Upper lobe of left lung (tissue), 6 donors: ENCODE measurements around the gene LYRM4. TPM values are rescaled to one million over a fixed set of nuclear protein-coding genes. Genes with fewer than 3 reads are reported as not detected.

Experiments used
- ATAC-seq, 2 donors: fragments of 200-7000 bp; cut with Tn5 transposase; one replicate each; pipeline ENCODE4 v1.9.1; 2022; ENCODE audit warnings: mild to moderate bottlenecking in 2 of 2, moderate library complexity in 2 of 2; ENCODE audit not compliant: low FRiP score in 2 of 2
- DNase-seq, 2 donors: peaks; one replicate each; pipeline ENCODE4 v3.0.0-alpha.2; 2019 to 2020
- H3K27ac ChIP-seq, 4 donors: fragments of 200-600 bp; sonication (generic); one replicate each; pipeline ENCODE4 v1.5.1; 2016 to 2019
- H3K27me3 ChIP-seq, 4 donors: fragments of 200-600 bp; sonication (generic); one replicate each; pipeline ENCODE4 v1.5.1; 2017 to 2019
- H3K36me3 ChIP-seq, 4 donors: fragments of 200-600 bp; sonication (generic); one replicate each; pipeline ENCODE4 v1.5.1; 2016 to 2019
- H3K4me1 ChIP-seq, 4 donors: fragments of 200-600 bp; sonication (generic); one replicate each; pipeline ENCODE4 v1.5.1; 2018 to 2019
- H3K4me3 ChIP-seq, 4 donors: fragments of 200-600 bp; sonication (generic); one replicate each; pipeline ENCODE4 v1.5.1; 2017 to 2019; ENCODE audit warnings: mild to moderate bottlenecking in 2 of 4, moderate library complexity in 1 of 4
- H3K9me3 ChIP-seq, 4 donors: fragments of 200-600 bp; sonication (generic); one replicate each; pipeline ENCODE4 v1.5.1; 2018 to 2019
- EP300 ChIP-seq, 4 donors: sonication (generic); formaldehyde crosslinking; IDR thresholded peaks; one replicate each; pipeline ENCODE4 v1.5.1; 2017; ENCODE audit warnings: antibody characterized with exemption in 4 of 4, control low read depth in 2 of 4
- POLR2A ChIP-seq, 4 donors: fragments of 450-650 bp; IDR thresholded peaks; one replicate each; pipeline ENCODE4 v1.5.1; 2016 to 2017; ENCODE audit warnings: antibody characterized with exemption in 4 of 4, mild to moderate bottlenecking in 2 of 4
- POLR2AphosphoS5 ChIP-seq, 2 donors: sonication (generic); formaldehyde crosslinking; IDR thresholded peaks; one replicate each; pipeline ENCODE4 v1.5.1; 2017; ENCODE audit warnings: antibody characterized with exemption in 2 of 2
- WGBS, 2 donors: methylation state at CpG; one replicate each; pipeline ENCODE4 v1.1.5; 2017 to 2018; 5-methylcytosine and 5-hydroxymethylcytosine counted together
- total RNA-seq, 6 donors: library from RNA; depleted of rRNA in 4 of 6; stranded (reverse); fragments of >200 nt in 4 of 6; gene quantifications; one replicate each; pipeline versions ENCODE4 v1.1.0 to v1.2.1, GENCODE V29; 2016 to 2021
- TF ChIP-seq, protein P1 (sequence below), 6 experiments: fragments of 450-650 bp in 4 of 6; fragments of 200-600 bp in 2 of 6; sonication (generic) in 2 of 6; IDR thresholded peaks; one replicate each; pipeline ENCODE4 v1.5.1; 2016 to 2019; ENCODE audit warnings: antibody characterized with exemption in 6 of 6
- donor health status: DM: no; HTN: no; CAD: no; lungs with moderate emphysema.
- donor health status: DM: no; HTN: yes; CAD: no; lungs with severe emphysema.

Gene LYRM4
- total RNA-seq, 6 donors from 2014 or later: 5.8 to 24.1 (median 15.9) TPM

DNA sequence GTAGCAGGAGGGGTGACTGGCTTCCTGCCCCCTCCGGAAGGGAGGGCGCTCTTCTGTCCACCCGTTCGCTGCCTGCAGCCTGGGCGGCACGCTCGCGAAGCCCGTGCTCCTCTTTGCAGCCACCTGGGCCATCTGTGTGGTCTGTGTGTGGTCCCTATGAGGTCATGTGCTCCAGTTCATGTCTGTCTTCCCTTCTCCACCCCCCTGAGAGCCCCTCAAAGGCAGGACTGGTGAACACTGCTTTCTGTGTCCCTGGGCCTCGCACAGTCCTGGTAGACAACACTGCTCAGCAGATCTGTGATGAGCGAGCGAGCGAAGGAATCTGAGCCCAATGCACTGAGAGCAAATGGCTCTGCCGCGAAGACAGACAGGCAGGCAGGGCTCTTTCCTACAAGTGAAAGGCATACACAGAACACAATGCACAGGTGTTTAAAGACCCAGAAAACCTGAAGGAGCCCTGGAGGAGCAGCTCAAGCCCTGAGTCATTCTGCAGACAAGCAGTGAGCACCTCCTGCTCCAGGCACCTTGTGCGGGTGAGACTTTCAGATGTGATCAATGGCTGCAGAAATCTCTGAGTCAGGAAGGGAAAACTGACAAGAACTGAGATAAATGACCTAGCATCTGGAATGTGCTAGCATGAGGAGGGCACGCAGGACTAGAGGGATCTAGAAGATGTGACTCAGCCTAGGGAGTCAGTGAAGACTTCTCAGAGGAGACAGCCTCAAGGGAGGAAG is 148.5 kb downstream of the LYRM4 start:
- WGBS, 2 donors: 83% methylated on average over 12 to 17 of the region's 17 CpGs
- Histone ChIP-seq H3K9me3 (no peaks in the 10 kb centered on the region), H3K36me3 (no peaks in the 10 kb centered on the region), H3K4me3 (no peak overlapping the region), H3K4me1 (no peaks in the 10 kb centered on the region), H3K27ac (no peak overlapping the region), H3K27me3 (no peaks in the 10 kb centered on the region)
- no peak for ATAC-seq
- DNase-seq: no peak
- TF ChIP-seq, protein P1, sequence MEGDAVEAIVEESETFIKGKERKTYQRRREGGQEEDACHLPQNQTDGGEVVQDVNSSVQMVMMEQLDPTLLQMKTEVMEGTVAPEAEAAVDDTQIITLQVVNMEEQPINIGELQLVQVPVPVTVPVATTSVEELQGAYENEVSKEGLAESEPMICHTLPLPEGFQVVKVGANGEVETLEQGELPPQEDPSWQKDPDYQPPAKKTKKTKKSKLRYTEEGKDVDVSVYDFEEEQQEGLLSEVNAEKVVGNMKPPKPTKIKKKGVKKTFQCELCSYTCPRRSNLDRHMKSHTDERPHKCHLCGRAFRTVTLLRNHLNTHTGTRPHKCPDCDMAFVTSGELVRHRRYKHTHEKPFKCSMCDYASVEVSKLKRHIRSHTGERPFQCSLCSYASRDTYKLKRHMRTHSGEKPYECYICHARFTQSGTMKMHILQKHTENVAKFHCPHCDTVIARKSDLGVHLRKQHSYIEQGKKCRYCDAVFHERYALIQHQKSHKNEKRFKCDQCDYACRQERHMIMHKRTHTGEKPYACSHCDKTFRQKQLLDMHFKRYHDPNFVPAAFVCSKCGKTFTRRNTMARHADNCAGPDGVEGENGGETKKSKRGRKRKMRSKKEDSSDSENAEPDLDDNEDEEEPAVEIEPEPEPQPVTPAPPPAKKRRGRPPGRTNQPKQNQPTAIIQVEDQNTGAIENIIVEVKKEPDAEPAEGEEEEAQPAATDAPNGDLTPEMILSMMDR (IDR thresholded peaks at IDR 0.05): no peak
- no peak for TF ChIP-seq EP300 (IDR thresholded peaks at IDR 0.05)
- no peak for TF ChIP-seq POLR2A (IDR thresholded peaks at IDR 0.05)
- TF ChIP-seq POLR2AphosphoS5 (IDR thresholded peaks at IDR 0.05): no peak

DNA sequence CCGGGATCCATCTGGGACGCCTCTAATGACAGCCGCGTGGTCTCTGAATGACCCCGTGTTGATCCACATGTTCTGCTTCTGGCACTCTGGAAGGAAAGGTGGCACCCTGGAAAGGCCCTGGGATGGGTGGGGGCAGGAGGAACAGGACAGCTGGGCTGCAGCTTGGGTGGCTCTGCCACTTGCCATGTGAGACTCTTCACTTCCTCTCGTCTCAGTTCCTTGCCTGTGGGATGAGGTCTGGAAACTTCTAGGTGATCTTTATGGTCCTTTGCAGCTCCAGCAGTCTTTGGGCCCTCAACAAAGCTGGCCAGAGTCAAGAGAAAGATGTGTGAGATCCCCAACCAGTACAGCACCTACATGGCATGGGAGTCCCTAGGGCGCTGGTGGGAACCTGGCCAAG is 149.1 kb downstream of the LYRM4 start:
- Histone ChIP-seq H3K4me1 (no peaks in the 10 kb centered on the region), H3K27me3 (no peaks in the 10 kb centered on the region), H3K27ac (no peak overlapping the region), H3K36me3 (no peaks in the 10 kb centered on the region), H3K4me3 (no peak overlapping the region), H3K9me3 (no peaks in the 10 kb centered on the region)
- TF ChIP-seq POLR2AphosphoS5 (IDR thresholded peaks at IDR 0.05) (no peak), EP300 (IDR thresholded peaks at IDR 0.05) (no peak), POLR2A (IDR thresholded peaks at IDR 0.05) (no peak)
- TF ChIP-seq, protein P1 (IDR thresholded peaks at IDR 0.05): no peak
- ATAC-seq: no peak
- no peak for DNase-seq
- WGBS, 2 donors: 81 to 92% methylated on average over 3 to 7 of the region's 7 CpGs

DNA sequence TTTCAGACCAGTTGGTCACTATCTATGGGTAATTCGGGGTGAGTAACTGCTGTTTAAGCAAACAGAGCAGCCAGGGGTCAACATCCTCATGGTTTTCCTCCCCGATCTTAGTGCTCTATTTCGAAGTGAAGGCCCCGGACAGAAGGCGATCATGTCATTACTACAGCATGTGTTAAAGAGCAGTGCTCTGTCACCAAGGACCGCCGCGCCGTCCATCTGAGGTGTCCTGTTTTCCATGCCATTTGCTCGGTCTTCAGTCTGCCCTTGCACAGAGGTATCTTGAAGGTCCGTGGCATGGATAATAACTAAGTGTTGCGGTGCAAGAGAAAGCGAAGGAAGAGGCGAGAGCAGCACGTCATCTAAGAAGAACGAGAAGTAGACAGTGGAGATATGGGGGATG is 150.5 kb downstream of the LYRM4 start:
- no peak overlapping the region for H3K4me3 ChIP-seq
- no peaks in the 10 kb centered on the region for H3K4me1 ChIP-seq
- no peaks in the 10 kb centered on the region for H3K36me3 ChIP-seq
- DNase-seq (no peak), ATAC-seq (no peak)
- TF ChIP-seq, protein P1 (IDR thresholded peaks at IDR 0.05): no peak
- 91% methylated on average over 16 of the region's 16 CpGs for WGBS, 2 donors
- H3K9me3 ChIP-seq: no peaks in the 10 kb centered on the region
- H3K27me3 ChIP-seq: no peaks in the 10 kb centered on the region
- no peak overlapping the region for H3K27ac ChIP-seq

DNA sequence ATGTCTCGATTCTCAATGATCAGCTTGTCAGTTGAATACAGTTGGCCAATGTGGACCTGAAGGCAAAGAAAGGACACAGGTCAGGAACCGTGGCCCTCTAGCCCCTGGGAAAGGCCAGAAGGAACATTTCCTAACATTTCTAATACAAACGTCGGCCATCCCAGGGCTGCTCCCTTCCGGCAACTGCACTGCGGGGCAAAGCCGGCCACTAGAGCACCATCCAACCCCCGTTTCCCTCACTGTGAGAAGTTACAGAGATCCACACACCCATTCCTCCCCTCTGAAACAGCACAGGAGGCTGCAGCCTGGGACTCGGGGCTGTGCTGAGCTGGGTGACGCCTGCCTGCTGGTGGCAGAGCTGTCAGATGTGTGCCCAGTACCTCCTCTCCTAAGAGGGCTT is 151.3 kb downstream of the LYRM4 start:
- Histone ChIP-seq H3K27ac (no peak overlapping the region), H3K4me3 (no peak overlapping the region), H3K36me3 (no peaks in the 10 kb centered on the region), H3K9me3 (no peaks in the 10 kb centered on the region), H3K4me1 (no peaks in the 10 kb centered on the region), H3K27me3 (no peaks in the 10 kb centered on the region)
- 85 to 86% methylated on average over 2 to 8 of the region's 10 CpGs for WGBS, 2 donors
- DNase-seq (no peak), ATAC-seq (no peak)
- TF ChIP-seq POLR2AphosphoS5 (IDR thresholded peaks at IDR 0.05): no peak
- TF ChIP-seq, protein P1 (IDR thresholded peaks at IDR 0.05): no peak
- TF ChIP-seq POLR2A (IDR thresholded peaks at IDR 0.05): no peak
- no peak for TF ChIP-seq EP300 (IDR thresholded peaks at IDR 0.05)

DNA sequence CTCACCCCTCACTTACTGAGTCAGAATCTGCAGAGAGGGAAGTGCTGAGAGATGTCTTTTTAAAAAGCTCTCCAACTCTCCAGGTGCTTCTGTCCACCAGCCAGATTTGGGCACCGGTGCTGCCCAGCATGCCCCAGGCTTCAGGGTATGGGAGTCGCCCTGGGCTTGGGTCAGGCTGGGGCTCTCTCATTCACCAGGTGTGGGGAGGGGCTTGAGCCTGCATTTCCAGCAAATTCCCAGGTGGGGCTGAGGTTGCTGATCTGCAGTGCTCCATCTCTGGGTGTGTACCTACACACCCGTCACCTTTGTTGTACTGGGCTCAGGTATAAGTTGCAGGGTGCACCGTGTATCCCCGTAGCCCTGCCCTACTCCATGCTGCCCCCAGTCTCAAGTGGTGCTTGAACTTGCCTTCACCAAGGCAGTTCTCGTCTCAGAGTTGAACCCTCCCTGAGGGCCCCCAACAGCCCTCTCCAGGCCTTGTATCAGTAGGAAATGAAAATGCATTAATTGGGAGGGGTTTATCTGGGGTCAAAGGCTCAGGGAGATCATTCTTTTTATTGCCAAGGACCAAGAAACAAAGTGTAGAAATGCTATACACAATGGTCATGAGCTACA is 152.1 kb downstream of the LYRM4 start:
- 74 to 89% methylated on average over 6 of the region's 6 CpGs for WGBS, 2 donors
- no peaks in the 10 kb centered on the region for H3K9me3 ChIP-seq
- no peaks in the 10 kb centered on the region for H3K4me1 ChIP-seq
- no peak for ATAC-seq
- no peaks in the 10 kb centered on the region for H3K27me3 ChIP-seq
- no peak for DNase-seq
- no peaks in the 10 kb centered on the region for H3K36me3 ChIP-seq
- H3K4me3 ChIP-seq: no peak overlapping the region
- TF ChIP-seq, protein P1 (IDR thresholded peaks at IDR 0.05): no peak
- TF ChIP-seq EP300 (IDR thresholded peaks at IDR 0.05) (no peak), POLR2A (IDR thresholded peaks at IDR 0.05) (no peak), POLR2AphosphoS5 (IDR thresholded peaks at IDR 0.05) (no peak)
- no peak overlapping the region for H3K27ac ChIP-seq
